Measurements from ENCODE around the gene UBAC1. TPM values are rescaled to one million over a fixed set of nuclear protein-coding genes. Genes with fewer than 3 reads are reported as not detected.

Gene UBAC1
- total RNA-seq, 4 donors from 2014 or later: 48.6 to 61.4 (median 55.9) TPM

DNA sequence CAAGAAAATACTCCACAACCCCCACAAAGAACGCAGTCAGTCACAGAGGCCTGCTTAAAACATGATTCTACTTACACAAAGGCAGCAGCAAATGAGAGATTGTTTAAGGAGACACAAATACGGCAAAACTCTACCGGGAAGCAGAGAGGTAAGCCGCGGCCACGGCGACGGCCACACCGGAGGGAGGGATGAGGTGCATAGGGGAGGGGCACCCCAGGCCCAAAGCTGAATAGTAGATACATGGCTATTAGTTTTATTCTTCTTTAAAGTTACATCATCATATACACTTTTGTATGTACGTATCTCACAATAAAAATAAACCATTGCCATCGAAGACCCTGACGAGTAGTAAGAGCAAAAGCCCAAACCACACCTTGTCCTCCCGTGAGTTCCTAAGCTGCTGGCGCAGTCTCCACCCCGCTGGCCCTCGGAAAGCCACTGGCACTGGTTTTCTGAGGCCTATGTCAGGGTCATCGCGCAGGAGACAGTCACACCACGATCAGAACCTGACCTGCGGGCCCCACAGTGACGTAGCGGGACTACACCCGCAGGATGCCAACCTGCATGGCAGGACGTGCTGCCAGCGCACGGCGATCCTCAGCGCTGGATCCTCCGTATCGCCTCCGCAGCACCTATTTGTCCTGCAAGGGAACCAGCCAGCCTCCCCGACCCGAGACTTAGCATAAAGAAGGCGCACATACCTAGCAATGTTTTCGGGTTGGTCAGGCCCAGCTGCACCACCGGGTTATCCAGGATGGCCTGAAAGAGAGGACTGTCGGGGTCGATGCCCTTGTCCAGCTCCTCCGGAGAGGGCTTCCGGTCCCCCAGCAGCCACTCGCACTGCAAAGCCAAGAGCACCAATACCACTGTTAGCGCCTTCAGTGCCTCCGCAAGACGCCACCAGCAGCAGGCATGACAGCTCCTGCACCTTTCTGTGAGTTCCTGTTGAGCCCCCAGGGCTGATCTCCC lies 23.4 kb downstream of the UBAC1 start:
- Histone ChIP-seq H3K4me3 (no peak overlapping the region), H3K27ac (no peak overlapping the region), H3K36me3 (peaks cover 0 to 99% (median 4%) of the 10 kb centered on the region in 3 donors), H3K27me3 (no peaks in the 10 kb centered on the region), H3K4me1 (no peaks in the 10 kb centered on the region), H3K9me3 (peaks cover 0 to 9% (median 0%) of the 10 kb centered on the region in 4 donors)
- no peak for DNase-seq (ENCODE audit: low spot score in 2 of 2)
- TF ChIP-seq CTCF (IDR thresholded peaks at IDR 0.05) (no peak), EP300 (IDR thresholded peaks at IDR 0.05) (no peak), POLR2A (IDR thresholded peaks at IDR 0.05) (no peak)
- WGBS, 2 donors: 94 to 98% methylated on average over 30 to 44 of the region's 44 CpGs

DNA sequence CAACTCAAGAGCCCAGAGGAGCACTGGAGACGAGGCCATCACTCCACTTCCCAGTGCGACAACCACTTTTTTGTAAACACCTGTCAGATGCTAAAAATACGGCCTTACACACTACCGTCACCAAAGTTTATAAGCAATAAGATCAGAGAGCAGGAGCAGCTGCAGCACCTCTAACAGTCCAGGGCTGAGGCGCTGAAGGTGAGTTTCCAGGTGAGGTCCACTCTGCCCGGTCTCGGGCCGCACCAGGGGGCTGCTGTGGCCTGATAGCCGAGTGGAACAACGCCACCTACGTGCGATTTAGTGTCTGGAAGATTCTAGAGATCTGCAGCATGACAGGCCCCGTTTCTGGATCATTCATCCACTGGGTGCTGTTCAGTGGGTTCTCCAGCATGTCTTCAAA lies 28.1 kb downstream of the UBAC1 start:
- WGBS, 2 donors: 90 to 91% methylated on average over 13 of the region's 13 CpGs
- Histone ChIP-seq H3K4me3 (no peak overlapping the region), H3K9me3 (peaks cover 0 to 9% (median 0%) of the 10 kb centered on the region in 4 donors), H3K4me1 (no peaks in the 10 kb centered on the region), H3K27me3 (no peaks in the 10 kb centered on the region), H3K36me3 (peaks cover 0 to 97% (median 4%) of the 10 kb centered on the region in 3 donors), H3K27ac (no peak overlapping the region)
- no peak for DNase-seq (ENCODE audit: low spot score in 2 of 2)
- no peak for TF ChIP-seq EP300 (IDR thresholded peaks at IDR 0.05)
- no peak for TF ChIP-seq POLR2A (IDR thresholded peaks at IDR 0.05)
- no peak for TF ChIP-seq CTCF (IDR thresholded peaks at IDR 0.05)

GRCh38 chr9:135932656-135933055 lies 28.5 kb downstream of the UBAC1 start:
- no peak for DNase-seq (ENCODE audit: low spot score in 2 of 2)
- Histone ChIP-seq H3K27me3 (no peaks in the 10 kb centered on the region), H3K36me3 (peaks cover 0 to 92% (median 4%) of the 10 kb centered on the region in 3 donors), H3K4me3 (no peak overlapping the region), H3K9me3 (peaks cover 0 to 9% (median 0%) of the 10 kb centered on the region in 4 donors), H3K27ac (no peak overlapping the region), H3K4me1 (no peaks in the 10 kb centered on the region)
- no peak for TF ChIP-seq POLR2A (IDR thresholded peaks at IDR 0.05)
- TF ChIP-seq CTCF (IDR thresholded peaks at IDR 0.05): no peak
- TF ChIP-seq EP300 (IDR thresholded peaks at IDR 0.05): no peak
- 92 to 95% methylated on average over 18 of the region's 18 CpGs for WGBS, 2 donors

DNA sequence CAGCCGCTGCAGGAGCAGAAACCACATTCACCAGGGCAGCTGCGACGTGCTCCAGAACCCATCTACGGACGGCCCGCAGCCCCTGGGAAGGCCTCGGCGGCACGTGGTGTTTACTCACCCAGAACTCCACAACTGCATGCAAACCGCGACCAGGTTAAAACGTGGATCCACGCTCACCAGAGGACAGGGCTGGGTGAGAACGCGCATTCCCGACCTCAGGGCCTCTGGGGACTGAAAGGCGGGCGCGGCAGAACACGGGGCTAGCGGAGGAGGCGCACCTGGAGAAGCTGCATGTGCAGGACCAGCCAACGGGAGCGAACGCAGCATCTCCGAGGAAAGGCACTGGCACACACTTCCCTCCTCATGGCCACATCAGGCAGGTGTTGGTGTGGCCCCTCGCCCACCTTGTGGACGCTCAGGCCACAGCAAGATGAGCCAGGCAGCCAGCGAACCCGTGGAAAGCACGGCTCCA lies 29.8 kb downstream of the UBAC1 start:
- H3K4me1 ChIP-seq: peaks cover 0 to 4% (median 0%) of the 10 kb centered on the region in 4 donors
- no peak overlapping the region for H3K27ac ChIP-seq
- no peaks in the 10 kb centered on the region for H3K27me3 ChIP-seq
- H3K36me3 ChIP-seq: peaks cover 0 to 87% (median 0%) of the 10 kb centered on the region in 3 donors
- TF ChIP-seq EP300 (IDR thresholded peaks at IDR 0.05) (no peak), CTCF (IDR thresholded peaks at IDR 0.05) (no peak), POLR2A (IDR thresholded peaks at IDR 0.05) (no peak)
- DNase-seq (ENCODE audit: low spot score in 2 of 2): no peak
- peaks cover 0 to 5% (median 0%) of the 10 kb centered on the region in 4 donors for H3K9me3 ChIP-seq
- H3K4me3 ChIP-seq: no peak overlapping the region
- 86 to 89% methylated on average over 29 to 31 of the region's 31 CpGs for WGBS, 2 donors
